Natural killer cell (primary cell): ENCODE data around the gene RECK. TPM values are rescaled to one million over a fixed set of nuclear protein-coding genes. Genes with fewer than 3 reads are reported as not detected.
A peak's percentile ranks its signal among the peaks of the same experiment; 100 is the strongest.
"Not testable (repeated sequence)": the region's sequence is repeated elsewhere in the genome, so short reads cannot be mapped to it uniquely, and the experiment has no call there.

Experiments
- ATAC-seq, 3 donors: fragments of 150-1000 bp in 2 of 3; fragments of 200-7000 bp in 1 of 3; cut with Tn5 transposase; 1 replicate in 1 of 3; 2 replicates in 2 of 3; pipeline ENCODE4 v1.10.0; 2021; ENCODE audit warnings: mild to moderate bottlenecking in 2 of 3, moderate library complexity in 2 of 3
- DNase-seq, 2 donors: peaks; one replicate each; pipeline versions ENCODE4 v3.0.0 to v3.0.0-alpha.2; 2013 to 2021; ENCODE audit warnings: mixed read lengths in 1 of 2
- H3K27ac ChIP-seq: one replicate; pipeline ENCODE4 v1.5.1; 2013; ENCODE audit warnings: mild to moderate bottlenecking, low read length
- H3K27me3 ChIP-seq: one replicate; pipeline ENCODE4 v1.6.1; 2013; ENCODE audit warnings: low read length; ENCODE audit not compliant: control insufficient read depth, insufficient read depth
- H3K36me3 ChIP-seq: one replicate; pipeline ENCODE4 v1.6.1; 2013; ENCODE audit warnings: low read length; ENCODE audit not compliant: control insufficient read depth, insufficient read depth
- H3K4me1 ChIP-seq: one replicate; pipeline ENCODE4 v1.6.1; 2013; ENCODE audit warnings: low read length; ENCODE audit not compliant: control insufficient read depth, insufficient read depth
- H3K4me3 ChIP-seq: one replicate; pipeline ENCODE4 v1.5.1; 2013; ENCODE audit warnings: low read length
- H3K9me3 ChIP-seq: one replicate; pipeline ENCODE4 v1.6.1; 2013; ENCODE audit warnings: low read length; ENCODE audit not compliant: control insufficient read depth, insufficient read depth
- H3K27ac Mint-ChIP-seq, 2 donors: one replicate each; pipeline ENCODE4 v1.8.0; 2022; ENCODE audit warnings: mild to moderate bottlenecking in 2 of 2, mixed read lengths in 2 of 2, moderate library complexity in 1 of 2
- H3K27me3 Mint-ChIP-seq, 2 donors: one replicate each; pipeline ENCODE4 v1.8.0; 2022; ENCODE audit warnings: low read depth in 2 of 2, mixed read lengths in 2 of 2
- H3K36me3 Mint-ChIP-seq: one replicate; pipeline ENCODE4 v1.8.0; 2022; ENCODE audit warnings: mixed read lengths
- H3K4me1 Mint-ChIP-seq, 2 donors: one replicate each; pipeline ENCODE4 v1.8.0; 2022; ENCODE audit warnings: mixed read lengths in 2 of 2
- H3K4me3 Mint-ChIP-seq: one replicate; pipeline ENCODE4 v1.8.0; 2022; ENCODE audit warnings: mild to moderate bottlenecking, moderate library complexity, mixed read lengths
- H3K9me3 Mint-ChIP-seq, 2 donors: one replicate each; pipeline ENCODE4 v1.8.0; 2022; ENCODE audit warnings: mixed read lengths in 2 of 2
- CTCF ChIP-seq: fragments of 200-600 bp; IDR thresholded peaks from one replicate; pipeline ENCODE4 v1.8.0; 2022; ENCODE audit warnings: antibody characterized with exemption
- WGBS: methylation state at CpG from one replicate; pipeline ENCODE4 v1.1.7; 2013; ENCODE audit warnings: missing lambda C conversion rate; ENCODE audit not compliant: insufficient coverage; 5-methylcytosine and 5-hydroxymethylcytosine counted together
- intact Hi-C: fragments of 100-400 bp; cut with micrococcal nuclease; formaldehyde crosslinking; loops from one replicate; pipeline ENCODE4 v1.14.2; 2022
- total RNA-seq, 4 donors: library from RNA; stranded (reverse); fragments of 120-200 nt in 1 of 4; gene quantifications; one replicate each; pipeline versions ENCODE4 v1.2.3 to v1.2.4, GENCODE V29; 2013 to 2022

RECK gene
- total RNA-seq, 3 donors from 2014 or later (not counting 1 experiment from before 2014, with no cell fraction given): 7.4 to 10.3 (median 8.0) TPM

- no peaks in the 10 kb centered on the region for H3K27me3 ChIP-seq
- Mint-ChIP-seq H3K4me1 (peaks cover 2 to 11% of the 10 kb centered on the region in 2 donors), H3K9me3 (no peaks in the 10 kb centered on the region), H3K27me3 (no peaks in the 10 kb centered on the region), H3K36me3 (peaks cover 7% of the 10 kb centered on the region), H3K27ac (peak overlapping the region; percentile 45 to 48), H3K4me3 (peak overlapping the region; percentile 47)
- no peaks in the 10 kb centered on the region for H3K9me3 ChIP-seq
- ATAC-seq (no peak), DNase-seq (no peak)
- H3K27ac ChIP-seq: no peak overlapping the region
- H3K4me1 ChIP-seq: peaks cover 2% of the 10 kb centered on the region
- WGBS: 82% methylated on average over 6 of the region's 7 CpGs
- no peak overlapping the region for H3K4me3 ChIP-seq
- intact Hi-C loops: no loop called here
- no peaks in the 10 kb centered on the region for H3K36me3 ChIP-seq
- TF ChIP-seq CTCF: no peak
These were observed 49.7 kb downstream of the RECK start for GRCh38 chr9:36086442-36086841.

- H3K27me3 Mint-ChIP-seq, H3K4me3 ChIP-seq, intact Hi-C loops, DNase-seq, H3K4me1 ChIP-seq, H3K4me3 Mint-ChIP-seq, H3K9me3 Mint-ChIP-seq, H3K27me3 ChIP-seq, ATAC-seq, H3K27ac ChIP-seq, H3K27ac Mint-ChIP-seq, H3K36me3 Mint-ChIP-seq, H3K36me3 ChIP-seq, H3K9me3 ChIP-seq: not testable (repeated sequence)
- H3K4me1 Mint-ChIP-seq: peaks cover 7 to 17% of the 10 kb centered on the region in 2 donors
These were observed 50.3 kb downstream of the RECK start for GRCh38 chr9:36087054-36087453.

- Mint-ChIP-seq H3K4me1 (peaks cover 13 to 24% of the 10 kb centered on the region in 2 donors), H3K4me3 (no peak overlapping the region), H3K27me3 (no peaks in the 10 kb centered on the region), H3K27ac (no peak overlapping the region), H3K9me3 (no peaks in the 10 kb centered on the region), H3K36me3 (peaks cover 6% of the 10 kb centered on the region)
- Histone ChIP-seq H3K36me3 (no peaks in the 10 kb centered on the region), H3K9me3 (no peaks in the 10 kb centered on the region), H3K4me3 (no peak overlapping the region), H3K27me3 (no peaks in the 10 kb centered on the region), H3K4me1 (peaks cover 9% of the 10 kb centered on the region), H3K27ac (no peak overlapping the region)
- ATAC-seq: no peak
- no peak for DNase-seq
- WGBS: 88% methylated on average over 1 of the region's 3 CpGs
- no peak for TF ChIP-seq CTCF
- intact Hi-C loops: no loop called here
These were observed 51.3 kb downstream of the RECK start for GRCh38 chr9:36088020-36088419.

GRCh38 chr9:36091026-36091953 is 54.6 kb downstream of the RECK start:
- Mint-ChIP-seq H3K4me3 (no peak overlapping the region), H3K27me3 (no peaks in the 10 kb centered on the region), H3K27ac (peak overlapping the region; percentile 88 to 91), H3K9me3 (no peaks in the 10 kb centered on the region), H3K36me3 (no peaks in the 10 kb centered on the region), H3K4me1 (peaks cover 13 to 17% of the 10 kb centered on the region in 2 donors)
- no peak for DNase-seq
- WGBS: 92% methylated on average over 5 of the region's 8 CpGs
- Histone ChIP-seq H3K36me3 (no peaks in the 10 kb centered on the region), H3K27ac (no peak overlapping the region), H3K4me3 (no peak overlapping the region), H3K9me3 (no peaks in the 10 kb centered on the region), H3K27me3 (no peaks in the 10 kb centered on the region), H3K4me1 (peaks cover 9% of the 10 kb centered on the region)
- TF ChIP-seq CTCF: no peak
- ATAC-seq: no peak
- intact Hi-C loops: no loop called here
